CD4-positive, alpha-beta T cell treated with Interleukin-1 beta for 1 hour (primary cell): ENCODE results near the gene FEM1C.

Source experiments
- DNase-seq, 2 donors: peaks; one replicate each; pipeline ENCODE4 v3.0.0-alpha.2; 2020 to 2022

Gene FEM1C

DNA sequence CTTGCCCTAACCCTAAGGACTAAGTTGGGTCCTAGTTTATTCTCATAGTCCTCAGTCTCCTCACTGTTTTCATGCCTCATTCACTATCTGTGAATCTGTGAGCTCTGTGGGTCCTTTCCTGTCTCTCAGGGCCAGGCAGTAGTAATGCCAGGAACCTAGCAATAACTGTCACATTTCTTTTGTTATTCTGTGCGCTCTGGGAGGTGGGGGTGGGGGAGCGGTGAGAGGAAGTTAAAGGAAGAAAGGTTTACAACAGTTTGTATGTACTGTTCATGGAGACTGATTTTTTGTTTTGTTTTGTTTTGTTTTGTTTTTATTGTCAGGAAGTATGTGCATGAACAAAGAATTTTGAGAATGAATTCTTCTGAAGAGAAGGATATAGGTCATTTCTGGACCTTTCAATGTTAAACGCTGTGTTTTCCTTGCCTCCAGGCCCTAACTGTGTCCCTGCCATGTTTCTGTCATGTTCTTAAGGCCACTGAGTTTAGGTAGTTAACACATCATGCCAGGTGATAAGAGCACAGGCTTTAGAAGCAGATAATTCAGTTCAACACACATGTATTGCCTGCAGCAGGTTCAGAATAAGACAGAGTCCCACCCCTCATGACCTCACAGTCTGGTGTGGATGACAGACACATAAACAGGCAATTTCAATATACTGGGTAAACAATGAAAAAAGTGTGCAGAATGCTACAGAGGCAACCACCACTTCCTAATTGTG is 13.3 kb upstream of the FEM1C start:
- no peak for DNase-seq

- no peak for DNase-seq
Measured at GRCh38 chr5:115556276-115556675, 11.7 kb upstream of the FEM1C start.

- DNase-seq: no peak
Measured at GRCh38 chr5:115555084-115555633, 10.6 kb upstream of the FEM1C start.

GRCh38 chr5:115553082-115553481 is 8.5 kb upstream of the FEM1C start:
- DNase-seq: no peak

GRCh38 chr5:115551415-115551814 is 6.8 kb upstream of the FEM1C start:
- DNase-seq: peak in 1 of 2 donors; percentile 63

DNA sequence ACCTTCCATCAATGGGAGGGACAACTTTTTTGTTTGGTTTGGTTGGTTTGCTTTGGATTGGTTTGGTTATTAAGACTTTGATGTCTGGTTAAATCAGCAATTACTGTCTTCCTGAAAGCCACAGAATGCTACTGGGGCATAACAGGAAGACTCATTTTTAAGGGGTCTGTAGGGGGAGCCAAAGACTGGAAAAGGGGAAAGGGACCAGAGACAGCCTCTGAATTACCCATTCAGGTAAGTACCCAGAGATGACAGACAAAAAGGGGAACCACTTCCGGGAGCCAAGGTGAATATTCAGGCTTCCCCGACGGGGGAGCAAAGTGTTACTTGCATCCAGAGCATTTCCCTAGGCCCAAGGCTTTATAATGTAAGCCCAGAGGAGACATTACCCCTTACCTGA is 4.6 kb upstream of the FEM1C start:
- peak in 1 of 2 donors; percentile 10 for DNase-seq

GRCh38 chr5:115548683-115549082 is 4.1 kb upstream of the FEM1C start:
- no peak for DNase-seq

GRCh38 chr5:115545351-115545882 is 842 bp upstream of the FEM1C start:
- DNase-seq: no peak

DNA sequence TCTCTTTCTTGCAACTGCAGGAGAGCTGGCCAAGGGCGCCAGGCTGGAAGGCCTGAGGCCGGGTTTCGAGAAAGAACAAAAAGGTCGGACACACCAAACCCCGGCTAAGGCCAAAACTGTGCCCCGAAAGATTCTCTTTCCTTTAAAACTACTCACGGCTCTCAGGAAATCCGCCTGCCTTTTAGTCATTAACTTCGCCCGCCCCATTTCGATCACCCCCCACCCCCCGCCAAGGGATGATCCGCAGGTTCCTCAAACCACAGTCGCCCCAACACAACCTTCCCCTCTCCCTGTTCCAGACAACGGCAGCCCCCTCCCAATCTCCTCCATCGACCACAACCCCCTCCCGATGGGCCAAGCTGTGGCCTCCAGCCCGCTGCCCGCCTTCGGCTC is 536 bp downstream of the FEM1C start:
- peak; percentile 50 to 56 for DNase-seq

- DNase-seq: no peak
Measured at GRCh38 chr5:115543365-115544042, 1.1 kb downstream of the FEM1C start.

DNA sequence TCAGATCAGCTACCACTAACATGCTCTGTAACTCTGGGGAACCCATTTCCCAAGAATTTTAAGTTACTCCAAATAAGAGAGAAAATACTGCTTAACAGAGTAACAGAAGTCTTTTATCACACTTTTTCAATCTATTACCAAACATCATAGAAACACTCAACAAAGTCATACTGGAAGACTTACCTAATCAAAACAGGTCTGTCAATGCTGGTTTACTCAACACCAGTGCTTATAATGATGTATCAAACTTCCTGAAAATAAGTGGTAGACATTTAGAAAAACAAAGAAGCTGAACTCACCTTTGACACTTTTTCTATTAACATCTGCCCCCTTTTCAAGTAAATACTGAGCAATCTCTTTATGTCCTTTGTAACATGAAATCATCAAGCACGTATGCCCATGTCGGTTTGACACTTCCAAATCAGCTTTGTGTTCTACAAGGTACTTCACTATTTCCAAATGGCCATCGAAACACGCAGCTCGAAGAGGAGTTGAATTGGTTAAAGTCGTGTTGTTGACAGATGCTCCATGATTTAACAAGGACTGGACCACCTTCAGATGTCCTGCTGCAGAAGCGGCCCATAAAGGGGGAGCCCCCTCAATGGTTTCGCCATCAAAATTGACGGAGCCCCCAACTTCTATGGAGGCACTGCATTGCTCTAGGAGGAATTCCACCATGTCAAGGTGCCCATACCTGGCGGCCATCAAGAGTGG is 1.8 kb downstream of the FEM1C start:
- DNase-seq: no peak

DNA sequence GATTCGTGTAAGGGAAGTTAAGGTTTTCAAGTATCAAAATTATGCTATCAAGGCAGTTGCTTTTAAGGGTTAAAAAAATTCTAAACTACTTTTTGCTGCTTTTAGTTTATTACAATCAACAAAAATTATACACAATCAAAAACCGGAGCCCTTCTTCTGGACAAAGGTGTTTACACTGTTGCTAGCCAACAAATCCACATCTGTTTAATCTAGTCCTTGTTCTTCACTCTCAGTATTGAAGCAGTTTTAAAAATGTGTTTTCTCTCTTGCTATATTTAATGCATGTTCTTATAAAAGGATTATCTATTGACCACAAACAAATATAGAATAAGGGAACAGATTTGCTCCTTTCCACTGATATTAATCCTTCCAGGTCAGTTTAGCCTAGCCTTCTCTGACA is 2.5 kb downstream of the FEM1C start:
- no peak for DNase-seq

- DNase-seq: no peak
Measured at GRCh38 chr5:115541611-115542010, 3.0 kb downstream of the FEM1C start.

DNA sequence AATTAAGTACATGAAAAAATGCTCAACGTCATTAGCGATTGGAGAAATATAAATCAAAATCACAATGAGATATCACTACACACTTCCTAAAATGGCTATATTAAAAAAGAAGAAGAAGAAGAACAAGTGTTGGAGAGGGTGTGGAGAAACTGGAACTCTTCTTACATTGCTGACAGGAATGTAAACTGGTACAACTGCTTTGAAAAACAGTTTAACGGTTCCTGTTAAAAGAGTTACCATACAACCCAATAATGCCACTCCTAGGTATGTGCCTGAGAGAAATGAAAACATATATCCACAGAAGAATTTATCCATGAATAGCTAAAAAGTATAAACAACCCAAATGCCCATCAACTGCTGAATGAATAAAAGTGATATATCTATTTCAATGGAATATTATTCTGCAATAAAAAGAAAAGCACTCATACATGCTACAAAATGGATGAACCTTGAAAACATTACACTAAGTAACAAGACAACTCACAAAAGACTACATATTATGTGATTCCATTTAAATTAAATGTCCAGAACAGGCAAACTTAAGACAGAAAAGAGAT is 9.0 kb downstream of the FEM1C start:
- DNase-seq: no peak

DNA sequence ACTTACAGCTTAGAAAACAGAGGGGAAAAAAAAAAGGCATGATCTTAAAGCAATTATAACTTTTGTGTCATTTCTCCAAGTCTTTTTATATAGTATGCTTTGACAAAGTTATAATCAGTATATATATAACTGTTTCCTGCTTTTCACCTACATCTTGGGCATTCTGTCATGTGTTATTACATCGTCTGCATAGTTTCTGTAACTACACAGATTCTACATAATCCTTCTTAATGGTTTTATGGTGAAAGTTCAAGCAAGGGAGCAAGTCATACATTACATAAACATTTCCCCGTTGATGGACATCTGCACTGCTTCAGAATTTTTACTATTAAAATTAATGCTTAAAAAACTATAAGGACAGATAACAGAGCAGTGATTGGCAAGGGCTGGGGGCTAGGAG is 12.1 kb downstream of the FEM1C start:
- no peak for DNase-seq

DNA sequence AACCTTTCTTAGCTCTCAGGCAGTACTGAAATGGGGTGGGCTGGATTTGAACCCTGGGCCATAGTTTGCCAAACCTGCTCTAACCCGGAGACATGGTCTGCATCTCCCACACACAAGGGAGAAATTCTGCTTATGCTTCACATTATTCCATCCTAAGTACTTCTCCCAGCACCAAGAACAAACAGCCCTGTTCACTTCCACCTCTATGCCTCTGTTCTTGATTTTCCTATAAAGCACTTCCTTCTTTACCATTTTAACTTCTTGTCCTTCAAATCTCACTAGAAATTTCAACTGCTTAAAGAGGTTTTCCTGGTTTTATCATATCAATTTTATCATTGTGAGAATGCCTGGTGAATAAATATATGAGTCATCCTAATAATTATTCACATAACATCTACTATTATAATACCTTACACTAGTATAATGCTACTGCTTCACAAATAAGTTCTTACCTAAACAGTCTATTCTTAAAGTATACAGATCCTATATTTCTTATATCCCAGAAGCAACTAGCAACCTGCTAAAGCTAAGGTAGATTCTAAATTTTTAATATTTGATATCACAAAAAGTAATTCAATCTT is 12.7 kb downstream of the FEM1C start:
- DNase-seq: no peak

GRCh38 chr5:115531380-115531779 is 13.2 kb downstream of the FEM1C start:
- no peak for DNase-seq

DNA sequence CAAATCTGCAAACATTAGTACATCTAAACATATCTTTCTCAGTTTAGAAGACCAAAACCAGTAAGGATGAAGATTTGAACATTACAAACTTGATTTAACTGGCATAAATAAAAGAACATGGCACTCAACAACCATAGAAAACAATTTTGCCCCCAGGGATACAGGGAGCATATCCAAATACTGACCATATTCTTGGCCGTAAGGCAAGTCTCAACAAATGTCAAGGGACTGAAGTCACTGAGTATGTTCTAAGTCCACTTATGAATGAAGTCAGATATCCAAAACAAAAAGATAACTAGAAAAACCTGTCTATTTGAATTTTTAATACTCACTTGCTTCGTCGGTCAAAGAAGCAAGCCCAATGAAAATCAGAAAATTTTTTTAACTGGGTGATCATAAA is 14.1 kb downstream of the FEM1C start:
- DNase-seq: no peak

GRCh38 chr5:115526604-115527003 is 18.0 kb downstream of the FEM1C start:
- DNase-seq: no peak

GRCh38 chr5:115524199-115524847 is 20.3 kb downstream of the FEM1C start:
- DNase-seq: no peak

- no peak for DNase-seq
Measured at GRCh38 chr5:115522832-115523403, 21.7 kb downstream of the FEM1C start.

DNA sequence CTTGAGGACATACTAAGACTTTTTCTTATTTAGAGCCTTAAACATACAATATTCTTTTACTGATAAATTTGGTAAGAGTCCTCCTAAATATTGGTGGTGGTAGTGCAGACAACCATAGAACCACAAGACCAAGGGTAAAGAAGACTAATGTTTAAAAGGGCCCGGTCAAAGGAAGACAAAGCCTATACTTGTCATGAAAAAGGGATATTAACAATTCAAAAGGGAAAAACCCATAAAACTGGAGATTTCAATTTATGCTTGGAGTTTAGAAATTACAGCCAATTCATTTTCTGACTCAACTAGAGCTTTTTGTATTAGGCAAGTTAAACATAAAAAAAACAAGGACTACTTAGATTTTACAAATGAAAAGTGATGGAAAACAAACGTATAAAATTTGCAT is 24.4 kb downstream of the FEM1C start:
- no peak for DNase-seq
